Panc1 (cell line): Measurements from ENCODE around the gene WDR75. TPM values are rescaled to one million over a fixed set of nuclear protein-coding genes. Genes with fewer than 3 reads are reported as not detected.

Experiments
- ATAC-seq: fragments of 200-7000 bp; cut with Tn5 transposase; 2 replicates; pipeline ENCODE4 v1.9.1; 2020; ENCODE audit warnings: mild to moderate bottlenecking, moderate library complexity
- BruUV-seq: library from RNA; stranded (reverse); fragments of 400-500 nt; replicated peaks from 2 replicates; lab custom pipeline; 2021; lab: Mats Ljungman, UMichigan
- CTCF ChIA-PET: fragments of 300-600 bp; sonication (Branson Sonifier 250); formaldehyde crosslinking; loops from one replicate; lab custom pipeline; 2022; ENCODE audit warnings: antibody characterized with exemption; lab: Charles Lee
- POLR2A ChIA-PET: fragments of 300-600 bp; sonication (Branson Sonifier 250); formaldehyde crosslinking; loops from one replicate; lab custom pipeline; 2022; ENCODE audit warnings: antibody characterized with exemption; lab: Charles Lee
- DNase-seq: peaks from one replicate; pipeline ENCODE4 v3.0.0-alpha.2; 2010; ENCODE audit warnings: low read depth, low spot score
- H3K27ac ChIP-seq: 2 replicates; pipeline ENCODE4 v1.5.1; 2011; ENCODE audit warnings: mild to moderate bottlenecking, low read length, inconsistent platforms
- H3K27me3 ChIP-seq: fragments of 200-500 bp; sonication (Bioruptor generic); 2 replicates; pipeline ENCODE4 v1.6.0; 2014; ENCODE audit warnings: low read length, inconsistent platforms; ENCODE audit not compliant: control insufficient read depth, insufficient read depth
- H3K36me3 ChIP-seq: fragments of 200-500 bp; sonication (Bioruptor generic); 2 replicates; pipeline ENCODE4 v1.5.1; 2014; ENCODE audit warnings: inconsistent platforms, mild to moderate bottlenecking, low read length, moderate library complexity; ENCODE audit not compliant: control insufficient read depth, insufficient read depth
- H3K4me1 ChIP-seq: 2 replicates; pipeline ENCODE4 v1.5.1; 2011; ENCODE audit warnings: inconsistent platforms, mild to moderate bottlenecking, low read length, moderate library complexity; ENCODE audit not compliant: control insufficient read depth, insufficient read depth
- H3K4me3 ChIP-seq, 2 experiments: 2 replicates each; pipeline ENCODE4 v1.5.1; 2011 to 2012; ENCODE audit warnings: low read depth in 2 of 2, low read length in 2 of 2, mild to moderate bottlenecking in 2 of 2, inconsistent platforms in 1 of 2, moderate library complexity in 1 of 2
- H3K9me3 ChIP-seq: fragments of 200-500 bp; sonication (Bioruptor generic); 2 replicates; pipeline ENCODE4 v1.5.1; 2014; ENCODE audit warnings: low read depth, mild to moderate bottlenecking, inconsistent platforms, low read length, moderate library complexity; ENCODE audit not compliant: control insufficient read depth, insufficient read depth
- POLR2AphosphoS5 ChIP-seq: IDR thresholded peaks from 2 replicates; pipeline ENCODE4 v1.6.1; 2012; ENCODE audit warnings: mild to moderate bottlenecking, low read depth, low read length, moderate library complexity
- SIN3A ChIP-seq: IDR thresholded peaks from 2 replicates; pipeline ENCODE4 v1.6.1; 2012; ENCODE audit warnings: low read depth, mild to moderate bottlenecking, low read length, moderate library complexity, borderline replicate concordance; ENCODE audit not compliant: insufficient read depth
- TCF7L2 ChIP-seq: IDR thresholded peaks from 2 replicates; pipeline ENCODE4 v1.6.1; 2011; ENCODE audit warnings: mild to moderate bottlenecking, low read depth, low read length, inconsistent platforms
- in situ Hi-C: cut with HindIII; loops from 2 replicates; pipeline ENCODE4 v1.10.0; 2016; ENCODE audit warnings: low sequenced_read_pairs, low pct_unique_long_range_greater_than_20kb
- intact Hi-C: fragments of 100-400 bp; cut with micrococcal nuclease; formaldehyde crosslinking; loops from one replicate; pipeline ENCODE4 v1.10.0; 2022; ENCODE audit not compliant: unreplicated experiment
- total RNA-seq: library from RNA; stranded (reverse); gene quantifications from one replicate; pipeline ENCODE4 v1.2.1, GENCODE V29; 2021; ENCODE audit not compliant: unreplicated experiment
- TF ChIP-seq, protein P1 (sequence below): fragments of 450-650 bp; IDR thresholded peaks from 2 replicates; pipeline ENCODE4 v1.5.1; 2017; ENCODE audit warnings: mild to moderate bottlenecking
- TF ChIP-seq, protein P2 (sequence below), 2 experiments: IDR thresholded peaks; 2 replicates each; pipeline ENCODE4 v1.6.1; 2011 to 2012; ENCODE audit warnings: low read depth in 2 of 2, control low read depth in 1 of 2, low read length in 1 of 2, mild to moderate bottlenecking in 1 of 2, moderate library complexity in 1 of 2; ENCODE audit not compliant: insufficient read depth in 1 of 2

WDR75 gene
- total RNA-seq, 1 experiment from 2014 or later: 58.3 TPM

DNA sequence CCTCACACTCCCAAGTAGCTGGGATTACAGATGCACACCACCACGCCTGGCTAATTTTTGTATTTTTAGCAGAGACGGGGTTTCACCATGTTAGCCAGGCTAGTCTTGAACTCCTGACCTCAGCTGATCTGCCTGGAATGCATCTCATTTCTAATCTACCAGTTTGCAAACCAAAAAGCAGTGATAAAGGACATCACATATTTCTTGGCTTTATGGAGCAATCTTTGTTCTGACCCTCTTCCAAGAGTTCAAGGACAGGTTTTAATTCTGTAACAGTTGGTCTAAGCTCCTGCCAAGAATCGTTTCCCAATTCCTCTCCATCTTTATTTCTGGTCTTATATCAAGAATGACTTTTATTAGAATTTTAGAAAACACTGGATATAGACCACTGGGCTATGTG lies 71.6 kb downstream of the WDR75 start:
- no peaks in the 10 kb centered on the region for H3K9me3 ChIP-seq
- DNase-seq: no peak
- H3K36me3 ChIP-seq: no peaks in the 10 kb centered on the region
- POLR2A ChIA-PET: no interaction called here
- intact Hi-C loops: no loop called here
- no TSS peak for BruUV-seq
- H3K27me3 ChIP-seq: peaks cover 10% of the 10 kb centered on the region
- no peak for ATAC-seq
- TF ChIP-seq, protein P1, sequence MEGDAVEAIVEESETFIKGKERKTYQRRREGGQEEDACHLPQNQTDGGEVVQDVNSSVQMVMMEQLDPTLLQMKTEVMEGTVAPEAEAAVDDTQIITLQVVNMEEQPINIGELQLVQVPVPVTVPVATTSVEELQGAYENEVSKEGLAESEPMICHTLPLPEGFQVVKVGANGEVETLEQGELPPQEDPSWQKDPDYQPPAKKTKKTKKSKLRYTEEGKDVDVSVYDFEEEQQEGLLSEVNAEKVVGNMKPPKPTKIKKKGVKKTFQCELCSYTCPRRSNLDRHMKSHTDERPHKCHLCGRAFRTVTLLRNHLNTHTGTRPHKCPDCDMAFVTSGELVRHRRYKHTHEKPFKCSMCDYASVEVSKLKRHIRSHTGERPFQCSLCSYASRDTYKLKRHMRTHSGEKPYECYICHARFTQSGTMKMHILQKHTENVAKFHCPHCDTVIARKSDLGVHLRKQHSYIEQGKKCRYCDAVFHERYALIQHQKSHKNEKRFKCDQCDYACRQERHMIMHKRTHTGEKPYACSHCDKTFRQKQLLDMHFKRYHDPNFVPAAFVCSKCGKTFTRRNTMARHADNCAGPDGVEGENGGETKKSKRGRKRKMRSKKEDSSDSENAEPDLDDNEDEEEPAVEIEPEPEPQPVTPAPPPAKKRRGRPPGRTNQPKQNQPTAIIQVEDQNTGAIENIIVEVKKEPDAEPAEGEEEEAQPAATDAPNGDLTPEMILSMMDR: no peak
- H3K4me3 ChIP-seq: no peak overlapping the region
- no peaks in the 10 kb centered on the region for H3K4me1 ChIP-seq
- H3K27ac ChIP-seq: no peak overlapping the region
- CTCF ChIA-PET: no interaction called here
- in situ Hi-C loops: no loop called here

DNA sequence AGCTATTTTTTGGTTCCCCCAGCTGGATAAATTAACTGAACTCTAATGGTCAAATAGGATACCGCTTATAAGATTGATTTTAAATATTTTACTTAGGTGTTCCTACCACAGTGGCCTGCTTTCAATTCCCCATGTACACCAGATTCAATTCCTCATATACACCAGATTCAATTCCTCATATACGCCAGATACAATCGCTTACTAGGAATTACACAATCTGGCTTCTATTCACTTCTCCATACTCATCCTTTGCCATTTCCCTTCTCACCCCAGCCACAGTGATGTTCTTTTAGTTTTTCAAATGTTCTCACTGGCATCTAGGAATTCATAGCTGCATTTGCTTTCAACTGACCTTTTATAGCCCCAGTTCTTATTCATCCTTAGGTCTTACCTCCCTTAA lies 72.8 kb downstream of the WDR75 start:
- H3K27ac ChIP-seq: no peak overlapping the region
- no peaks in the 10 kb centered on the region for H3K9me3 ChIP-seq
- ATAC-seq (no peak), DNase-seq (no peak)
- ChIA-PET POLR2A (no interaction called here), CTCF (no interaction called here)
- intact Hi-C loops (no loop called here), in situ Hi-C loops (no loop called here)
- H3K4me3 ChIP-seq: no peak overlapping the region
- TF ChIP-seq, protein P1: no peak
- TF ChIP-seq TCF7L2 (no peak), SIN3A (no peak), POLR2AphosphoS5 (no peak)
- TF ChIP-seq, protein P2, sequence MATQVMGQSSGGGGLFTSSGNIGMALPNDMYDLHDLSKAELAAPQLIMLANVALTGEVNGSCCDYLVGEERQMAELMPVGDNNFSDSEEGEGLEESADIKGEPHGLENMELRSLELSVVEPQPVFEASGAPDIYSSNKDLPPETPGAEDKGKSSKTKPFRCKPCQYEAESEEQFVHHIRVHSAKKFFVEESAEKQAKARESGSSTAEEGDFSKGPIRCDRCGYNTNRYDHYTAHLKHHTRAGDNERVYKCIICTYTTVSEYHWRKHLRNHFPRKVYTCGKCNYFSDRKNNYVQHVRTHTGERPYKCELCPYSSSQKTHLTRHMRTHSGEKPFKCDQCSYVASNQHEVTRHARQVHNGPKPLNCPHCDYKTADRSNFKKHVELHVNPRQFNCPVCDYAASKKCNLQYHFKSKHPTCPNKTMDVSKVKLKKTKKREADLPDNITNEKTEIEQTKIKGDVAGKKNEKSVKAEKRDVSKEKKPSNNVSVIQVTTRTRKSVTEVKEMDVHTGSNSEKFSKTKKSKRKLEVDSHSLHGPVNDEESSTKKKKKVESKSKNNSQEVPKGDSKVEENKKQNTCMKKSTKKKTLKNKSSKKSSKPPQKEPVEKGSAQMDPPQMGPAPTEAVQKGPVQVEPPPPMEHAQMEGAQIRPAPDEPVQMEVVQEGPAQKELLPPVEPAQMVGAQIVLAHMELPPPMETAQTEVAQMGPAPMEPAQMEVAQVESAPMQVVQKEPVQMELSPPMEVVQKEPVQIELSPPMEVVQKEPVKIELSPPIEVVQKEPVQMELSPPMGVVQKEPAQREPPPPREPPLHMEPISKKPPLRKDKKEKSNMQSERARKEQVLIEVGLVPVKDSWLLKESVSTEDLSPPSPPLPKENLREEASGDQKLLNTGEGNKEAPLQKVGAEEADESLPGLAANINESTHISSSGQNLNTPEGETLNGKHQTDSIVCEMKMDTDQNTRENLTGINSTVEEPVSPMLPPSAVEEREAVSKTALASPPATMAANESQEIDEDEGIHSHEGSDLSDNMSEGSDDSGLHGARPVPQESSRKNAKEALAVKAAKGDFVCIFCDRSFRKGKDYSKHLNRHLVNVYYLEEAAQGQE (IDR thresholded peaks at IDR 0.05; ENCODE audit: insufficient read depth in 1 of 2, low read depth in 2 of 2, low read length in 1 of 2): no peak
- no peaks in the 10 kb centered on the region for H3K36me3 ChIP-seq
- H3K4me1 ChIP-seq: no peaks in the 10 kb centered on the region
- BruUV-seq: no TSS peak
- peaks cover 10% of the 10 kb centered on the region for H3K27me3 ChIP-seq

DNA sequence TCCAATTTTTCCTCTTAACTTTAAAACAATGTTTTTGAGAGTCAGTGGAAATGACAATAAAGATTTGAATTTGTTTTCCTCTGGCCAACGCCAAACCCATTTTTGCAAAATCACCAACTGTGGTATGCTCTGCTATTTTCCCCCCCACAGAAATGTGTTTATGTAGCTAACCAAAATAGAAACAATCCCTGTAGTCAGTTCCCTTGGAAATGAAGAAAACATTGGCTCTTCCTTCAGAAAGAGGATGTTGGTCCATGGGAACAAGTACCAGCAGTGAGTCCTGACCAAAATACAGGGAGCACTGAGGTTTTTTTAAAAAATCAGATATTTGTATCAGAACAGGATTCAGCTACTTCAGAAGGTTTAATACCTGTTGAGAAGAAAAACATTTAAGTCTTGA lies 74.0 kb downstream of the WDR75 start:
- POLR2A ChIA-PET: no interaction called here
- intact Hi-C loops: no loop called here

More for the DNA sequence above, 74.0 kb downstream of the WDR75 start:
- Histone ChIP-seq H3K27me3 (peaks cover 10% of the 10 kb centered on the region), H3K4me1 (no peaks in the 10 kb centered on the region), H3K4me3 (no peak overlapping the region), H3K36me3 (no peaks in the 10 kb centered on the region), H3K9me3 (no peaks in the 10 kb centered on the region), H3K27ac (no peak overlapping the region)
- TF ChIP-seq SIN3A: no peak
- TF ChIP-seq, protein P1: no peak
- TF ChIP-seq, protein P2 (IDR thresholded peaks at IDR 0.05; ENCODE audit: insufficient read depth in 1 of 2, low read depth in 2 of 2, low read length in 1 of 2): no peak
- no peak for TF ChIP-seq TCF7L2
- no peak for TF ChIP-seq POLR2AphosphoS5
- DNase-seq (no peak), ATAC-seq (no peak)
- BruUV-seq: no TSS peak
- CTCF ChIA-PET: no interaction called here
- in situ Hi-C loops: no loop called here
